ENCODE data around the gene RHBG. TPM values are rescaled to one million over a fixed set of nuclear protein-coding genes. Genes with fewer than 3 reads are reported as not detected.

RHBG gene
- total RNA-seq, 1 donor: not detected

- DNase-seq (ENCODE audit: low read depth): no peak
- no peak overlapping the region for H3K4me3 ChIP-seq (ENCODE audit: low read depth, low read length)
- no peak for TF ChIP-seq CTCF (IDR thresholded peaks at IDR 0.05; ENCODE audit: insufficient read depth, low read length)
These were observed 64.6 kb downstream of the RHBG start for GRCh38 chr1:156433602-156434001.

Small RNA genes lying within 50 kb of the gene (small RNA-seq; reads per million reads assigned to genes)
- not detected for gene MIR9-1

Other genes starting within 250 kb of the RHBG start
- gene SEMA4A, start 215.6 kb upstream of the RHBG start, total RNA-seq (ENCODE audit: low replicate concordance): 1.4 and 3.2 TPM in 2 replicates
- gene SLC25A44, start 175.1 kb upstream of the RHBG start, total RNA-seq (ENCODE audit: low replicate concordance): 13.8 and 14.5 TPM in 2 replicates
- 42.6 and 44.6 TPM in 2 replicates for gene PMF1, start 156.2 kb upstream of the RHBG start, total RNA-seq (ENCODE audit: low replicate concordance)
- 0.18 TPM in 1 of 2 replicates, not detected in the other for gene BGLAP, start 127.0 kb upstream of the RHBG start, total RNA-seq (ENCODE audit: low replicate concordance)
- gene PAQR6, start 121.2 kb upstream of the RHBG start, total RNA-seq (ENCODE audit: low replicate concordance): 0.63 TPM in 1 of 2 replicates, not detected in the other
- gene SMG5, start 86.4 kb upstream of the RHBG start, total RNA-seq (ENCODE audit: low replicate concordance): 29.9 and 43.3 TPM in 2 replicates
- 1.4 and 2.1 TPM in 2 replicates for gene TMEM79, start 84.9 kb upstream of the RHBG start, total RNA-seq (ENCODE audit: low replicate concordance)
- 62.4 and 71.5 TPM in 2 replicates for gene GLMP, start 73.5 kb upstream of the RHBG start, total RNA-seq (ENCODE audit: low replicate concordance)
- not detected in 2 replicates for gene VHLL, start 69.9 kb upstream of the RHBG start, total RNA-seq (ENCODE audit: low replicate concordance)
- 96.6 and 284 TPM in 2 replicates for gene CCT3, start 30.9 kb upstream of the RHBG start, total RNA-seq (ENCODE audit: low replicate concordance)
- not detected in 2 replicates for gene TSACC, start 30.7 kb upstream of the RHBG start, total RNA-seq (ENCODE audit: low replicate concordance)
- gene MEF2D, start 131.6 kb downstream of the RHBG start, total RNA-seq (ENCODE audit: low replicate concordance): 6.0 and 11.6 TPM in 2 replicates
- gene IQGAP3, start 203.4 kb downstream of the RHBG start, total RNA-seq (ENCODE audit: low replicate concordance): 0.41 and 28.7 TPM in 2 replicates
- gene TTC24, start 210.5 kb downstream of the RHBG start, total RNA-seq (ENCODE audit: low replicate concordance): not detected in 2 replicates
- gene NAXE, start 222.6 kb downstream of the RHBG start, total RNA-seq (ENCODE audit: low replicate concordance): 22.7 and 64.2 TPM in 2 replicates
- 12.2 and 18.9 TPM in 2 replicates for gene GPATCH4, start 232.3 kb downstream of the RHBG start, total RNA-seq (ENCODE audit: low replicate concordance)